ENCODE results near the gene CGN. TPM values are rescaled to one million over a fixed set of nuclear protein-coding genes. Genes with fewer than 3 reads are reported as not detected.

CGN gene
- under 1 TPM in 5 of 7 donors, not detected in 2; 0.23 to 0.87 (median 0.63) TPM for total RNA-seq
- polyA plus RNA-seq: under 1 TPM; 0.09 to 0.26 (median 0.09) TPM
- long read RNA-seq, donor 1: 0 reads
- long read RNA-seq, donor 2: 0 reads

GRCh38 chr1:151510957-151511635, at the start of gene CGN:
Gene CGN, plus strand, starts transcription at chr1:151511387. Its CDS starts 7,133 bp downstream, at chr1:151518520.
- Histone ChIP-seq H3K36me3 (no peaks in the 10 kb centered on the region), H3K27me3 (replicated peaks in 1 of 7) (peaks cover 0 to 31% (median 0%) of the 10 kb centered on the region in 7 donors), H3K4me3 (peak within 1 kb of the TSS; percentile 57 to 90 (median 78)), H3K27ac (peak within 1 kb of the TSS in 7 of 8 donors; percentile 4 to 52 (median 45)), H3K9me3 (no peaks in the 10 kb centered on the region), H3K4me1 (peaks cover 10 to 38% (median 25%) of the 10 kb centered on the region in 6 donors)
- WGBS, 5 donors: 0 to 1% (median 1%) methylated on average over 35 to 68 of the region's 68 CpGs
- peak; percentile 95 for DNase-seq
- no peak for TF ChIP-seq POLR2A (IDR thresholded peaks at IDR 0.05)
- TF ChIP-seq, protein P1, sequence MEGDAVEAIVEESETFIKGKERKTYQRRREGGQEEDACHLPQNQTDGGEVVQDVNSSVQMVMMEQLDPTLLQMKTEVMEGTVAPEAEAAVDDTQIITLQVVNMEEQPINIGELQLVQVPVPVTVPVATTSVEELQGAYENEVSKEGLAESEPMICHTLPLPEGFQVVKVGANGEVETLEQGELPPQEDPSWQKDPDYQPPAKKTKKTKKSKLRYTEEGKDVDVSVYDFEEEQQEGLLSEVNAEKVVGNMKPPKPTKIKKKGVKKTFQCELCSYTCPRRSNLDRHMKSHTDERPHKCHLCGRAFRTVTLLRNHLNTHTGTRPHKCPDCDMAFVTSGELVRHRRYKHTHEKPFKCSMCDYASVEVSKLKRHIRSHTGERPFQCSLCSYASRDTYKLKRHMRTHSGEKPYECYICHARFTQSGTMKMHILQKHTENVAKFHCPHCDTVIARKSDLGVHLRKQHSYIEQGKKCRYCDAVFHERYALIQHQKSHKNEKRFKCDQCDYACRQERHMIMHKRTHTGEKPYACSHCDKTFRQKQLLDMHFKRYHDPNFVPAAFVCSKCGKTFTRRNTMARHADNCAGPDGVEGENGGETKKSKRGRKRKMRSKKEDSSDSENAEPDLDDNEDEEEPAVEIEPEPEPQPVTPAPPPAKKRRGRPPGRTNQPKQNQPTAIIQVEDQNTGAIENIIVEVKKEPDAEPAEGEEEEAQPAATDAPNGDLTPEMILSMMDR (IDR thresholded peaks at IDR 0.05 in 8 of 11, conservative IDR thresholded peaks at IDR 0.05 in 3 of 11): no peak
- TF ChIP-seq POLR2AphosphoS5 (IDR thresholded peaks at IDR 0.05): peak; percentile 66 to 78 (median 73)
- intact Hi-C loops (cut with DNase I; ENCODE audit: low total_unique reads): no loop called here

- Histone ChIP-seq H3K36me3 (no peaks in the 10 kb centered on the region), H3K27ac (no peak overlapping the region), H3K4me3 (no peak overlapping the region), H3K9me3 (no peaks in the 10 kb centered on the region), H3K27me3 (replicated peaks in 1 of 7) (peaks cover 0 to 25% (median 0%) of the 10 kb centered on the region in 7 donors), H3K4me1 (peaks cover 10 to 23% (median 17%) of the 10 kb centered on the region in 6 donors)
- no peak for TF ChIP-seq POLR2A (IDR thresholded peaks at IDR 0.05)
- TF ChIP-seq, protein P1 (IDR thresholded peaks at IDR 0.05 in 8 of 11, conservative IDR thresholded peaks at IDR 0.05 in 3 of 11): no peak
- TF ChIP-seq POLR2AphosphoS5 (IDR thresholded peaks at IDR 0.05): no peak
- WGBS, 5 donors: 71 to 82% (median 74%) methylated on average over 5 of the region's 5 CpGs
- no peak for DNase-seq
- intact Hi-C loops (cut with DNase I; ENCODE audit: low total_unique reads): no loop called here
Observed at GRCh38 chr1:151461694-151462093, 49.5 kb upstream of the CGN start.

- DNase-seq: no peak
- WGBS, 5 donors: 45 to 69% (median 51%) methylated on average over 1 of the region's 1 CpG
- no peaks in the 10 kb centered on the region for H3K9me3 ChIP-seq
- H3K4me3 ChIP-seq: no peak overlapping the region
- intact Hi-C loops (cut with DNase I; ENCODE audit: low total_unique reads): no loop called here
- H3K4me1 ChIP-seq: peaks cover 0 to under 1% (median 0%) of the 10 kb centered on the region in 6 donors
- TF ChIP-seq POLR2A (IDR thresholded peaks at IDR 0.05): no peak
- TF ChIP-seq, protein P1 (IDR thresholded peaks at IDR 0.05 in 8 of 11, conservative IDR thresholded peaks at IDR 0.05 in 3 of 11): no peak
- TF ChIP-seq POLR2AphosphoS5 (IDR thresholded peaks at IDR 0.05): no peak
- H3K27me3 ChIP-seq (replicated peaks in 1 of 7): peaks cover 0 to 29% (median 0%) of the 10 kb centered on the region in 7 donors
- H3K36me3 ChIP-seq: no peaks in the 10 kb centered on the region
- no peak overlapping the region for H3K27ac ChIP-seq
Observed at GRCh38 chr1:151465026-151465425, 46.2 kb upstream of the CGN start.

Data from spleen (tissue), 13 donors.